IMR-90 (cell line): ENCODE results near the gene BRD4.

Source experiments
- CHD1 ChIP-seq: IDR thresholded peaks from 2 replicates; pipeline ENCODE4 v1.6.1; 2012; ENCODE audit warnings: low read depth, low read length, improper control_type of control experiment
- CTCF ChIP-seq: conservative IDR thresholded peaks from 2 replicates; pipeline ENCODE4 v1.5.1; 2012; ENCODE audit warnings: mild to moderate bottlenecking, low read depth, low read length, improper control_type of control experiment
- FOS ChIP-seq: fragments of 150-350 bp; IDR thresholded peaks from 2 replicates; pipeline ENCODE4 v1.6.1; 2016; ENCODE audit warnings: low read depth, low read length
- MAFK ChIP-seq: IDR thresholded peaks from 2 replicates; pipeline ENCODE4 v1.6.1; 2012; ENCODE audit warnings: low read depth, low read length, improper control_type of control experiment
- POLR2A ChIP-seq: IDR thresholded peaks from 2 replicates; pipeline ENCODE4 v1.6.1; 2012; ENCODE audit warnings: mild to moderate bottlenecking, low read depth, low read length
- RFX5 ChIP-seq: IDR thresholded peaks from 2 replicates; pipeline ENCODE4 v1.8.0; 2012; ENCODE audit warnings: low read depth, mild to moderate bottlenecking, low read length, moderate library complexity

GRCh38 chr19:15378534-15379082 lies 46.3 kb upstream of the BRD4 start:
- no peak for TF ChIP-seq CTCF
- no peak for TF ChIP-seq MAFK
- TF ChIP-seq CHD1, result no peak
- TF ChIP-seq RFX5, result no peak
- TF ChIP-seq POLR2A, result no peak
- no peak for TF ChIP-seq FOS
